Measurements from ENCODE around the gene RBP7. TPM values are rescaled to one million over a fixed set of nuclear protein-coding genes. Genes with fewer than 3 reads are reported as not detected.

RBP7 gene
- total RNA-seq, 1 experiment from 2014 or later, result 6.0 TPM

DNA sequence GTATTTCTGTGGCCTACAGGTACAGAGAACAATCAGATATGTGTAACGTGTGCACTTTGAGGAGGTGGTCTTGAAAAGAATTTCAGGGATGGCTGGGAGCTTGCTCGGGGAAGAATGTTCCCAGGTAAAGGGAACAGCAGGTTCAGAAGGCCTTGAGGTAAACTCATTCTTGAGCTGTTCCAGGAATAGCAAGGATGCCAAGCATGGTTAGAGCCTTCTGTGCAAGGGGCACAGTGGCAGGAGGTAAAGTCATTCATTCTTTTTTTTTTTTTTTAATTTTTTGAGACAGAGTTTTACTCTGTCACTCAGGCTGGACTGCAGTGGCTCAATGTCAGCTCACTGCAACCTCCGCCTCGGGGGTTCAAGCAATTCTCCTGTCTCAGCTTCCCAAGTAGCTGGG lies 45.7 kb downstream of the RBP7 start:
- POLR2A ChIA-PET (ENCODE audit: unreplicated experiment), result no interaction called here
- no TSS peak for BruUV-seq (replicated peaks)
- DNase-seq (no peak), ATAC-seq (no peak)
- H3K4me1 ChIP-seq (ENCODE audit: insufficient read depth, low read length), result no peaks in the 10 kb centered on the region
- H3F3A ChIP-seq (ENCODE audit: low read length, unreplicated experiment), result no peaks in the 10 kb centered on the region
- H3K4me3 ChIP-seq (ENCODE audit: low read length), result no peak overlapping the region
- no peak overlapping the region for H3K27ac ChIP-seq (ENCODE audit: low read length)
- H2AFZ ChIP-seq (ENCODE audit: low read length), result no peak overlapping the region
- H3K9me2 ChIP-seq (replicated peaks; ENCODE audit: low read length), result no peaks in the 10 kb centered on the region
- CTCF ChIA-PET, result no interaction called here
- H3K27me3 ChIP-seq (ENCODE audit: low read length), result no peaks in the 10 kb centered on the region
- intact Hi-C loops (cut with micrococcal nuclease), result no loop called here
- H3K9me3 ChIP-seq (ENCODE audit: low read length), result no peaks in the 10 kb centered on the region
- no peak overlapping the region for H3K9ac ChIP-seq (ENCODE audit: low read length)
- H4K20me1 ChIP-seq (ENCODE audit: low read length), result peaks cover 9% of the 10 kb centered on the region; the same call in 1 of the 2 replicates
- TF ChIP-seq EZH2 (IDR thresholded peaks at IDR 0.05; ENCODE audit: low read length, unreplicated experiment), result no peak
- TF ChIP-seq EZH2phosphoT487 (IDR thresholded peaks at IDR 0.05; ENCODE audit: borderline replicate concordance, low read length), result no peak
- TF ChIP-seq, protein P1, sequence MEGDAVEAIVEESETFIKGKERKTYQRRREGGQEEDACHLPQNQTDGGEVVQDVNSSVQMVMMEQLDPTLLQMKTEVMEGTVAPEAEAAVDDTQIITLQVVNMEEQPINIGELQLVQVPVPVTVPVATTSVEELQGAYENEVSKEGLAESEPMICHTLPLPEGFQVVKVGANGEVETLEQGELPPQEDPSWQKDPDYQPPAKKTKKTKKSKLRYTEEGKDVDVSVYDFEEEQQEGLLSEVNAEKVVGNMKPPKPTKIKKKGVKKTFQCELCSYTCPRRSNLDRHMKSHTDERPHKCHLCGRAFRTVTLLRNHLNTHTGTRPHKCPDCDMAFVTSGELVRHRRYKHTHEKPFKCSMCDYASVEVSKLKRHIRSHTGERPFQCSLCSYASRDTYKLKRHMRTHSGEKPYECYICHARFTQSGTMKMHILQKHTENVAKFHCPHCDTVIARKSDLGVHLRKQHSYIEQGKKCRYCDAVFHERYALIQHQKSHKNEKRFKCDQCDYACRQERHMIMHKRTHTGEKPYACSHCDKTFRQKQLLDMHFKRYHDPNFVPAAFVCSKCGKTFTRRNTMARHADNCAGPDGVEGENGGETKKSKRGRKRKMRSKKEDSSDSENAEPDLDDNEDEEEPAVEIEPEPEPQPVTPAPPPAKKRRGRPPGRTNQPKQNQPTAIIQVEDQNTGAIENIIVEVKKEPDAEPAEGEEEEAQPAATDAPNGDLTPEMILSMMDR (conservative IDR thresholded peaks at IDR 0.05; ENCODE audit: low read depth, low read length), result no peak
- H3K79me2 ChIP-seq (ENCODE audit: low read length), result peaks cover 84% of the 10 kb centered on the region
- H3K4me2 ChIP-seq (ENCODE audit: low read length), result no peak overlapping the region
- H3K36me3 ChIP-seq (ENCODE audit: low read depth, low read length), result 0 out of 2 replicates have a peak, but pooled peaks cover under 1% of the 10 kb centered on the region

- H4K20me1 ChIP-seq (ENCODE audit: low read length), result peaks cover 9% of the 10 kb centered on the region; the same call in 1 of the 2 replicates
- H3K36me3 ChIP-seq (ENCODE audit: low read depth, low read length), result 0 out of 2 replicates have a peak, but pooled peaks cover 3% of the 10 kb centered on the region
- no TSS peak for BruUV-seq (replicated peaks)
- no peak overlapping the region for H3K4me3 ChIP-seq (ENCODE audit: low read length)
- no peak overlapping the region for H3K9ac ChIP-seq (ENCODE audit: low read length)
- intact Hi-C loops (cut with micrococcal nuclease), result no loop called here
- ATAC-seq, result no peak
- no peak overlapping the region for H3K27ac ChIP-seq (ENCODE audit: low read length)
- no peak overlapping the region for H3K4me2 ChIP-seq (ENCODE audit: low read length)
- no peak for TF ChIP-seq EZH2 (IDR thresholded peaks at IDR 0.05; ENCODE audit: low read length, unreplicated experiment)
- TF ChIP-seq EZH2phosphoT487 (IDR thresholded peaks at IDR 0.05; ENCODE audit: borderline replicate concordance, low read length), result no peak
- TF ChIP-seq, protein P1 (conservative IDR thresholded peaks at IDR 0.05; ENCODE audit: low read depth, low read length), result no peak
- no peaks in the 10 kb centered on the region for H3K9me3 ChIP-seq (ENCODE audit: low read length)
- H3K27me3 ChIP-seq (ENCODE audit: low read length), result no peaks in the 10 kb centered on the region
- ChIA-PET POLR2A (ENCODE audit: unreplicated experiment) (no interaction called here), CTCF (no interaction called here)
- H2AFZ ChIP-seq (ENCODE audit: low read length), result no peak overlapping the region
- H3K79me2 ChIP-seq (ENCODE audit: low read length), result peaks cover 92% of the 10 kb centered on the region
- no peaks in the 10 kb centered on the region for H3K4me1 ChIP-seq (ENCODE audit: insufficient read depth, low read length)
- no peaks in the 10 kb centered on the region for H3F3A ChIP-seq (ENCODE audit: low read length, unreplicated experiment)
- no peaks in the 10 kb centered on the region for H3K9me2 ChIP-seq (replicated peaks; ENCODE audit: low read length)
- no peak for DNase-seq
Observed at GRCh38 chr1:10045480-10046355, 48.7 kb downstream of the RBP7 start.
